HepG2 (cell line): ENCODE data around the gene KMT2B. TPM values are rescaled to one million over a fixed set of nuclear protein-coding genes. Genes with fewer than 3 reads are reported as not detected.

Experiments used
- CCAR2 ChIP-seq: fragments of 200-400 bp; formaldehyde crosslinking; optimal IDR thresholded peaks from 2 replicates; pipeline ENCODE3; 2018; ENCODE audit warnings: low read depth, mild to moderate bottlenecking, low read length, moderate library complexity
- FOXP1 ChIP-seq, 2 experiments: fragments of 450-650 bp in 1 of 2; IDR thresholded peaks; 2 replicates each; pipeline ENCODE4 v1.6.1; 2017 to 2018; ENCODE audit warnings: antibody characterized with exemption in 1 of 2
- NKX3-1 ChIP-seq: sonication (generic); formaldehyde crosslinking; IDR thresholded peaks from 2 replicates; pipeline ENCODE4 v1.5.0; 2020; ENCODE audit warnings: missing genetic modification reagents
- SPEN ChIP-seq: sonication (generic); formaldehyde crosslinking; IDR thresholded peaks from 2 replicates; pipeline ENCODE4 v1.5.1; 2020; ENCODE audit warnings: low read depth, mild to moderate bottlenecking, missing genetic modification reagents
- TP53 ChIP-seq: sonication (generic); formaldehyde crosslinking; conservative IDR thresholded peaks from 2 replicates; pipeline ENCODE4 v1.4.0; 2020; ENCODE audit warnings: missing genetic modification reagents
- WIZ ChIP-seq: sonication (generic); formaldehyde crosslinking; IDR thresholded peaks from 2 replicates; pipeline ENCODE4 v1.5.1; 2020; ENCODE audit warnings: mild to moderate bottlenecking, missing genetic modification reagents
- ZC3H13 ChIP-seq: sonication (generic); formaldehyde crosslinking; IDR thresholded peaks from 2 replicates; pipeline ENCODE4 v1.8.1; 2023; ENCODE audit warnings: mild to moderate bottlenecking, missing genetic modification reagents, moderate library complexity
- ZFYVE20 ChIP-seq: sonication (generic); formaldehyde crosslinking; IDR thresholded peaks from 2 replicates; pipeline ENCODE4 v1.8.0; 2023; ENCODE audit warnings: low read depth, mild to moderate bottlenecking, moderate library complexity, missing genetic modification reagents, borderline replicate concordance
- ZNF30 ChIP-seq: sonication (generic); formaldehyde crosslinking; IDR thresholded peaks from 2 replicates; pipeline ENCODE4 v1.5.0; 2020; ENCODE audit warnings: mild to moderate bottlenecking, missing genetic modification reagents
- ZNF460 ChIP-seq: sonication (generic); formaldehyde crosslinking; IDR thresholded peaks from 2 replicates; pipeline ENCODE4 v1.5.1; 2020; ENCODE audit warnings: missing genetic modification reagents, mild to moderate bottlenecking, borderline replicate concordance
- ZNF547 ChIP-seq: sonication (generic); formaldehyde crosslinking; IDR thresholded peaks from 2 replicates; pipeline ENCODE4 v1.5.1; 2020; ENCODE audit warnings: mild to moderate bottlenecking, missing genetic modification reagents
- ZNF746 ChIP-seq: sonication (generic); formaldehyde crosslinking; IDR thresholded peaks from 2 replicates; pipeline ENCODE4 v1.8.0; 2022; ENCODE audit warnings: mild to moderate bottlenecking, missing genetic modification reagents
- polyA plus RNA-seq, 8 experiments: library from polyadenylated mRNA; depleted of rRNA in 3 of 8; stranded (reverse) in 7 of 8; unstranded in 1 of 8; fragments of >200 nt; fragmentation: Illumina TruSeq in 4 of 8; extraction: Trizol in 4 of 8; gene quantifications; 2 replicates each; pipeline versions ENCODE4 v1.2.1 to v1.2.3, GENCODE V29; 2011 to 2016; ENCODE audit warnings: low read depth in 4 of 8, missing spikeins in 1 of 8, mixed read lengths in 1 of 8; ENCODE audit not compliant: insufficient read depth in 1 of 8
- total RNA-seq, 5 experiments: library from RNA; depleted of rRNA; stranded (reverse); fragments of >200 nt; fragmentation: Illumina TruSeq; extraction: Trizol; gene quantifications; 2 replicates each; pipeline ENCODE4 v1.2.3, GENCODE V29; 2016; ENCODE audit warnings: low read depth in 1 of 5
- TF ChIP-seq, protein P1 (sequence below): sonication (generic); formaldehyde crosslinking; IDR thresholded peaks from 2 replicates; pipeline ENCODE4 v1.5.1; 2020; ENCODE audit warnings: missing genetic modification reagents, mild to moderate bottlenecking, borderline replicate concordance
- TF ChIP-seq, protein P2 (sequence below): sonication (generic); formaldehyde crosslinking; IDR thresholded peaks from 2 replicates; pipeline ENCODE4 v1.5.0; 2020; ENCODE audit warnings: missing genetic modification reagents, mild to moderate bottlenecking, borderline replicate concordance
- TF ChIP-seq, protein P3 (sequence below): sonication (generic); formaldehyde crosslinking; IDR thresholded peaks from 2 replicates; pipeline ENCODE4 v1.8.0; 2022; ENCODE audit warnings: missing genetic modification reagents, mild to moderate bottlenecking, borderline replicate concordance
- TF ChIP-seq, protein P4 (sequence below): sonication (generic); formaldehyde crosslinking; IDR thresholded peaks from 2 replicates; pipeline ENCODE4 v1.4.0; 2020; ENCODE audit warnings: low read depth, mild to moderate bottlenecking, missing genetic modification reagents
- TF ChIP-seq, protein P5 (sequence below): sonication (generic); formaldehyde crosslinking; IDR thresholded peaks from 2 replicates; pipeline ENCODE4 v1.5.1; 2020; ENCODE audit warnings: mild to moderate bottlenecking, missing genetic modification reagents, moderate library complexity

The KMT2B gene
- total and polyA plus RNA-seq, 2 of the 13 experiments (the other 11 are each of a cell fraction or from before 2014, with no cell fraction given), result 6.2 to 16.9 TPM

DNA sequence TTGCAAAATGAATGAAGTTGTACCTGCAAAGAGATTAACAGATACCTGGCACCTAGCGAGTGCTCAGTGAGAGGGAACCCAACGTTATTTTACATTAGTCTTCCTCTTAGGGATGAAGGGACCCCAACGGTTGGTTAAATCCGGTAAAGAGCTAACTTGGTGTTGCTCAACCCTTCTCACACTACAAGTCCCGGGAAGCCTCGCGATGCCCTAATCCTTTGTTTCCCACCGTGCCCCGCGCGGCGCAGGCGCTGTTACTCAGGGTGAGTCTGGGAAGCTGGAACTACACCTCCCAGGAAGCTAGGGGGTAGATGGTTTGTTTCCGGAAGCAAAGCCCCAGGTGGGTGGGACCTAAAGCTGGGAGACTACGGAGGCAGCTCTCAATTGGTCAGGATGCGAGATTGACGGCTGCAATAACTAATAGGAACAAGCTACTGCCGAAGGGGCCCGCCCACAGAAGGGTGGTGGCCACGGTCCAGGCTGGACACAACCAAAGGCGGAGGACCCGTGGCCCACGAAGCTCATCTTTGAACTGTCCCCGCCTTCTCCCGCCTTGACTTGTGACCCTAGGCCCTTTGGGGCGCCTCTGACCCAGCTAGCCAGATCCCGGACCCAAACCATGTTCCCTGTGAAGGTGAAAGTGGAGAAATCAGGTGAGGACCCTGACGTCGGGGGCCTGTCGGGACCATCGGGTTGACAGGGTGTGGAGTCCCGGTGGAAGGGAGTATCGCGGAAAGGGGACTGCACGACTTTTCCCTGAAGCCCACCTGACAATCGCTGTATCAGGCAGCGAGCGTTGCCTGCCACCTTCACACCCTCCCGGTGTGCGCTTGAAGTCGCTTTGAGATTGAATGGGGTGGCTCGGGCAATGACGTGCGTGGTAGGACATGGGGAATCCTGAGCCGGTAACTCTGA lies 30.6 kb downstream of the KMT2B start, which contains the start of gene LIN37 (continued):
- TF ChIP-seq, protein P1, sequence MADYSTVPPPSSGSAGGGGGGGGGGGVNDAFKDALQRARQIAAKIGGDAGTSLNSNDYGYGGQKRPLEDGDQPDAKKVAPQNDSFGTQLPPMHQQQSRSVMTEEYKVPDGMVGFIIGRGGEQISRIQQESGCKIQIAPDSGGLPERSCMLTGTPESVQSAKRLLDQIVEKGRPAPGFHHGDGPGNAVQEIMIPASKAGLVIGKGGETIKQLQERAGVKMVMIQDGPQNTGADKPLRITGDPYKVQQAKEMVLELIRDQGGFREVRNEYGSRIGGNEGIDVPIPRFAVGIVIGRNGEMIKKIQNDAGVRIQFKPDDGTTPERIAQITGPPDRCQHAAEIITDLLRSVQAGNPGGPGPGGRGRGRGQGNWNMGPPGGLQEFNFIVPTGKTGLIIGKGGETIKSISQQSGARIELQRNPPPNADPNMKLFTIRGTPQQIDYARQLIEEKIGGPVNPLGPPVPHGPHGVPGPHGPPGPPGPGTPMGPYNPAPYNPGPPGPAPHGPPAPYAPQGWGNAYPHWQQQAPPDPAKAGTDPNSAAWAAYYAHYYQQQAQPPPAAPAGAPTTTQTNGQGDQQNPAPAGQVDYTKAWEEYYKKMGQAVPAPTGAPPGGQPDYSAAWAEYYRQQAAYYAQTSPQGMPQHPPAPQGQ, result no peak
- TF ChIP-seq ZNF30 (CRISPR knock-in tag), result no peak
- TF ChIP-seq, protein P2, sequence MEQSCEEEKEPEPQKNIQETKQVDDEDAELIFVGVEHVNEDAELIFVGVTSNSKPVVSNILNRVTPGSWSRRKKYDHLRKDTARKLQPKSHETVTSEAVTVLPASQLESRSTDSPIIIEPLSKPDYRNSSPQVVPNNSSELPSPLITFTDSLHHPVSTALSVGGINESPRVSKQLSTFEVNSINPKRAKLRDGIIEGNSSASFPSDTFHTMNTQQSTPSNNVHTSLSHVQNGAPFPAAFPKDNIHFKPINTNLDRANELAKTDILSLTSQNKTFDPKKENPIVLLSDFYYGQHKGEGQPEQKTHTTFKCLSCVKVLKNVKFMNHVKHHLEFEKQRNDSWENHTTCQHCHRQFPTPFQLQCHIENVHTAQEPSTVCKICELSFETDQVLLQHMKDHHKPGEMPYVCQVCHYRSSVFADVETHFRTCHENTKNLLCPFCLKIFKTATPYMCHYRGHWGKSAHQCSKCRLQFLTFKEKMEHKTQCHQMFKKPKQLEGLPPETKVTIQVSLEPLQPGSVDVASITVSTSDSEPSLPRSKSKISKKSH (CRISPR knock-in tag), result peak; percentile 50; the same call in 1 of the 2 replicates
- TF ChIP-seq CCAR2, result no peak
- TF ChIP-seq FOXP1 (IDR thresholded peaks at IDR 0.05), result no peak
- TF ChIP-seq FOXP1 (CRISPR knock-in tag; IDR thresholded peaks at IDR 0.05), result no peak
- TF ChIP-seq, protein P3, sequence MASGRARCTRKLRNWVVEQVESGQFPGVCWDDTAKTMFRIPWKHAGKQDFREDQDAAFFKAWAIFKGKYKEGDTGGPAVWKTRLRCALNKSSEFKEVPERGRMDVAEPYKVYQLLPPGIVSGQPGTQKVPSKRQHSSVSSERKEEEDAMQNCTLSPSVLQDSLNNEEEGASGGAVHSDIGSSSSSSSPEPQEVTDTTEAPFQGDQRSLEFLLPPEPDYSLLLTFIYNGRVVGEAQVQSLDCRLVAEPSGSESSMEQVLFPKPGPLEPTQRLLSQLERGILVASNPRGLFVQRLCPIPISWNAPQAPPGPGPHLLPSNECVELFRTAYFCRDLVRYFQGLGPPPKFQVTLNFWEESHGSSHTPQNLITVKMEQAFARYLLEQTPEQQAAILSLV, result peak; percentile 32; the same call in 1 of the 2 replicates
- TF ChIP-seq ZFYVE20, result no peak
- TF ChIP-seq, protein P4, sequence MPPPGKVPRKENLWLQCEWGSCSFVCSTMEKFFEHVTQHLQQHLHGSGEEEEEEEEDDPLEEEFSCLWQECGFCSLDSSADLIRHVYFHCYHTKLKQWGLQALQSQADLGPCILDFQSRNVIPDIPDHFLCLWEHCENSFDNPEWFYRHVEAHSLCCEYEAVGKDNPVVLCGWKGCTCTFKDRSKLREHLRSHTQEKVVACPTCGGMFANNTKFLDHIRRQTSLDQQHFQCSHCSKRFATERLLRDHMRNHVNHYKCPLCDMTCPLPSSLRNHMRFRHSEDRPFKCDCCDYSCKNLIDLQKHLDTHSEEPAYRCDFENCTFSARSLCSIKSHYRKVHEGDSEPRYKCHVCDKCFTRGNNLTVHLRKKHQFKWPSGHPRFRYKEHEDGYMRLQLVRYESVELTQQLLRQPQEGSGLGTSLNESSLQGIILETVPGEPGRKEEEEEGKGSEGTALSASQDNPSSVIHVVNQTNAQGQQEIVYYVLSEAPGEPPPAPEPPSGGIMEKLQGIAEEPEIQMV, result peak; percentile 70; the same call in 1 of the 2 replicates
- peak; percentile 42; the same call in 1 of the 2 replicates for TF ChIP-seq ZNF547
- TF ChIP-seq ZNF460 (CRISPR knock-in tag), result no peak
- TF ChIP-seq SPEN, result peak; percentile 78; the same call in 1 of the 2 replicates
- no peak for TF ChIP-seq NKX3-1 (CRISPR knock-in tag)
- TF ChIP-seq WIZ, result no peak
- TF ChIP-seq ZNF746 (CRISPR knock-in tag), result 0 out of 2 replicates have a peak, but pooled peaks have one; percentile 31
- no peak for TF ChIP-seq ZC3H13 (CRISPR knock-in tag)
- 0 out of 2 replicates have a peak, but pooled peaks have one; percentile 40 for TF ChIP-seq TP53 (CRISPR knock-in tag)
- TF ChIP-seq, protein P5, sequence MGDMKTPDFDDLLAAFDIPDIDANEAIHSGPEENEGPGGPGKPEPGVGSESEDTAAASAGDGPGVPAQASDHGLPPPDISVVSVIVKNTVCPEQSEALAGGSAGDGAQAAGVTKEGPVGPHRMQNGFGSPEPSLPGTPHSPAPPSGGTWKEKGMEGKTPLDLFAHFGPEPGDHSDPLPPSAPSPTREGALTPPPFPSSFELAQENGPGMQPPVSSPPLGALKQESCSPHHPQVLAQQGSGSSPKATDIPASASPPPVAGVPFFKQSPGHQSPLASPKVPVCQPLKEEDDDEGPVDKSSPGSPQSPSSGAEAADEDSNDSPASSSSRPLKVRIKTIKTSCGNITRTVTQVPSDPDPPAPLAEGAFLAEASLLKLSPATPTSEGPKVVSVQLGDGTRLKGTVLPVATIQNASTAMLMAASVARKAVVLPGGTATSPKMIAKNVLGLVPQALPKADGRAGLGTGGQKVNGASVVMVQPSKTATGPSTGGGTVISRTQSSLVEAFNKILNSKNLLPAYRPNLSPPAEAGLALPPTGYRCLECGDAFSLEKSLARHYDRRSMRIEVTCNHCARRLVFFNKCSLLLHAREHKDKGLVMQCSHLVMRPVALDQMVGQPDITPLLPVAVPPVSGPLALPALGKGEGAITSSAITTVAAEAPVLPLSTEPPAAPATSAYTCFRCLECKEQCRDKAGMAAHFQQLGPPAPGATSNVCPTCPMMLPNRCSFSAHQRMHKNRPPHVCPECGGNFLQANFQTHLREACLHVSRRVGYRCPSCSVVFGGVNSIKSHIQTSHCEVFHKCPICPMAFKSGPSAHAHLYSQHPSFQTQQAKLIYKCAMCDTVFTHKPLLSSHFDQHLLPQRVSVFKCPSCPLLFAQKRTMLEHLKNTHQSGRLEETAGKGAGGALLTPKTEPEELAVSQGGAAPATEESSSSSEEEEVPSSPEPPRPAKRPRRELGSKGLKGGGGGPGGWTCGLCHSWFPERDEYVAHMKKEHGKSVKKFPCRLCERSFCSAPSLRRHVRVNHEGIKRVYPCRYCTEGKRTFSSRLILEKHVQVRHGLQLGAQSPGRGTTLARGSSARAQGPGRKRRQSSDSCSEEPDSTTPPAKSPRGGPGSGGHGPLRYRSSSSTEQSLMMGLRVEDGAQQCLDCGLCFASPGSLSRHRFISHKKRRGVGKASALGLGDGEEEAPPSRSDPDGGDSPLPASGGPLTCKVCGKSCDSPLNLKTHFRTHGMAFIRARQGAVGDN, result peak; percentile 76
